SH-SY5Y (cell line): ENCODE measurements around the gene CDC37.

Source experiments
- GATA2 ChIP-seq: IDR thresholded peaks from 2 replicates; pipeline ENCODE4 v1.6.1; 2011; ENCODE audit warnings: mild to moderate bottlenecking, low read depth, low read length
- GATA3 ChIP-seq: IDR thresholded peaks from 2 replicates; pipeline ENCODE4 v1.6.1; 2011; ENCODE audit warnings: low read depth, mild to moderate bottlenecking, low read length, moderate library complexity

Gene CDC37

GRCh38 chr19:10361569-10362011 is 41.8 kb downstream of the CDC37 start:
- TF ChIP-seq GATA2: no peak
- TF ChIP-seq GATA3: no peak

GRCh38 chr19:10356431-10356830 is 46.9 kb downstream of the CDC37 start:
- TF ChIP-seq GATA3 (no peak), GATA2 (no peak)

- TF ChIP-seq GATA2: no peak
- no peak for TF ChIP-seq GATA3
Observed at GRCh38 chr19:10353793-10354391, 49.5 kb downstream of the CDC37 start.

- TF ChIP-seq GATA2: no peak
- no peak for TF ChIP-seq GATA3
Observed at GRCh38 chr19:10352764-10353671, 50.3 kb downstream of the CDC37 start.

- TF ChIP-seq GATA2 (no peak), GATA3 (no peak)
Observed at GRCh38 chr19:10346509-10346908, 56.8 kb downstream of the CDC37 start.

GRCh38 chr19:10344780-10345179 is 58.6 kb downstream of the CDC37 start:
- TF ChIP-seq GATA3 (no peak), GATA2 (no peak)

- TF ChIP-seq GATA3: no peak
- no peak for TF ChIP-seq GATA2
Observed at GRCh38 chr19:10343495-10343894, 59.8 kb downstream of the CDC37 start.
